Right lobe of liver (tissue), 6 donors: Measurements from ENCODE around the gene TMEM175. TPM values are rescaled to one million over a fixed set of nuclear protein-coding genes. Genes with fewer than 3 reads are reported as not detected.

ENCODE experiments used
- ATAC-seq, 4 donors: fragments of 200-7000 bp; cut with Tn5 transposase; one replicate each; pipeline ENCODE4 v1.9.1; 2020; ENCODE audit warnings: mild to moderate bottlenecking in 4 of 4, moderate library complexity in 4 of 4
- DNase-seq, 3 donors: peaks; one replicate each; pipeline ENCODE4 v3.0.0-alpha.2; 2020
- H3K27ac ChIP-seq, 3 donors: fragments of 200-600 bp; one replicate each; pipeline ENCODE4 v1.8.0; 2022
- H3K27me3 ChIP-seq, 2 donors: fragments of 200-600 bp; one replicate each; pipeline ENCODE4 v1.8.0; 2022
- H3K36me3 ChIP-seq, 4 donors: fragments of 200-600 bp; sonication (generic) in 1 of 4; one replicate each; pipeline versions ENCODE4 v1.5.1 to v1.8.0; 2017 to 2022; ENCODE audit warnings: control low read depth in 1 of 4
- H3K4me1 ChIP-seq, 4 donors: fragments of 200-600 bp; sonication (generic) in 1 of 4; one replicate each; pipeline versions ENCODE4 v1.5.1 to v1.8.0; 2017 to 2022; ENCODE audit warnings: control low read depth in 1 of 4
- H3K4me3 ChIP-seq, 3 donors: fragments of 200-600 bp; one replicate each; pipeline ENCODE4 v1.8.0; 2022
- H3K9me3 ChIP-seq, 4 donors: fragments of 200-600 bp; sonication (generic) in 1 of 4; one replicate each; pipeline versions ENCODE4 v1.5.1 to v1.8.0; 2017 to 2022; ENCODE audit warnings: control low read depth in 1 of 4
- CTCF ChIP-seq, 4 donors: fragments of 200-600 bp in 3 of 4; fragments of 450-650 bp in 1 of 4; IDR thresholded peaks; one replicate each; pipeline versions ENCODE4 v1.5.1 to v1.8.0; 2016 to 2022; ENCODE audit warnings: antibody characterized with exemption in 4 of 4, mild to moderate bottlenecking in 2 of 4
- POLR2A ChIP-seq: fragments of 450-650 bp; IDR thresholded peaks from one replicate; pipeline ENCODE4 v1.6.1; 2017; ENCODE audit warnings: antibody characterized with exemption, mild to moderate bottlenecking
- WGBS: methylation state at CpG from one replicate; pipeline ENCODE4 v1.1.6; 2018; ENCODE audit warnings: low coverage, low lambda C conversion rate; ENCODE audit not compliant: insufficient coverage; ENCODE audit errors: missing lambda C conversion rate; 5-methylcytosine and 5-hydroxymethylcytosine counted together
- intact Hi-C, 2 donors: fragments of 100-400 bp; cut with DNase I; formaldehyde crosslinking; loops; one replicate each; pipeline versions ENCODE4 v1.11.2 to v1.14.1; 2022
- total RNA-seq, 6 experiments: library from RNA; depleted of rRNA in 2 of 6; stranded (reverse); fragments of >200 nt in 2 of 6; fragmentation: NEBNext Ultra II Directional in 3 of 6; extraction: Animal tissue kit (Norgen Biotek cat#: 25700) in 3 of 6; gene quantifications; one replicate each; pipeline versions ENCODE4 v1.1.0 to v1.2.4, GENCODE V29; 2016 to 2023
- donor health status: DM: no; HTN: yes; CAD: no.
- donor health status: DM: no; HTN: no; CAD: no.
- donor health status: DM: no; HTN: no; CAD: no.
- donor health status: DM: no; HTN: yes; CAD: no.
- donor health status: DM: no; HTN: yes; CAD: no.

Gene TMEM175
- total RNA-seq, 6 experiments from 2014 or later: 22.0 to 31.8 (median 23.6) TPM

- H3K9me3 ChIP-seq: no peaks in the 10 kb centered on the region
- ATAC-seq: no peak
- H3K4me3 ChIP-seq: no peak overlapping the region
- DNase-seq: no peak
- no peaks in the 10 kb centered on the region for H3K36me3 ChIP-seq
- intact Hi-C loops: no loop called here
- no peaks in the 10 kb centered on the region for H3K27me3 ChIP-seq
- no peak for TF ChIP-seq CTCF (IDR thresholded peaks at IDR 0.05)
- TF ChIP-seq POLR2A: no peak
- no peak overlapping the region for H3K27ac ChIP-seq
- peaks cover 0 to 16% (median 8%) of the 10 kb centered on the region in 4 donors for H3K4me1 ChIP-seq
- no CpG with 5 or more reads among the region's 17 CpGs for WGBS
These were observed 50.0 kb downstream of the TMEM175 start for GRCh38 chr4:982291-982690.

GRCh38 chr4:982814-983213 is 50.6 kb downstream of the TMEM175 start:
- DNase-seq: no peak
- Histone ChIP-seq H3K4me3 (no peak overlapping the region), H3K4me1 (peaks cover 0 to 21% (median 8%) of the 10 kb centered on the region in 4 donors), H3K27me3 (no peaks in the 10 kb centered on the region), H3K36me3 (no peaks in the 10 kb centered on the region), H3K9me3 (no peaks in the 10 kb centered on the region), H3K27ac (no peak overlapping the region)
- intact Hi-C loops: no loop called here
- no peak for ATAC-seq
- TF ChIP-seq POLR2A (no peak), CTCF (IDR thresholded peaks at IDR 0.05) (no peak)
- WGBS: 94% methylated on average over 15 of the region's 15 CpGs

GRCh38 chr4:984336-985054 is 52.2 kb downstream of the TMEM175 start:
- TF ChIP-seq POLR2A: no peak
- no peak for TF ChIP-seq CTCF (IDR thresholded peaks at IDR 0.05)
- peak overlapping the region in 2 of 3 donors; percentile 28 to 34 for H3K4me3 ChIP-seq
- peaks cover 0 to 2% (median 0%) of the 10 kb centered on the region in 4 donors for H3K36me3 ChIP-seq
- DNase-seq (no peak), ATAC-seq (peak in 2 of 4 donors; percentile 17 to 21)
- H3K27me3 ChIP-seq: no peaks in the 10 kb centered on the region
- H3K4me1 ChIP-seq: peaks cover 0 to 23% (median 8%) of the 10 kb centered on the region in 4 donors
- peak overlapping the region in 1 of 3 donors; percentile 15 for H3K27ac ChIP-seq
- no peaks in the 10 kb centered on the region for H3K9me3 ChIP-seq
- intact Hi-C loops: no loop called here
- 37% methylated on average over 15 of the region's 15 CpGs for WGBS

GRCh38 chr4:985123-985830 is 53.0 kb downstream of the TMEM175 start:
- 34% methylated on average over 11 of the region's 23 CpGs for WGBS
- Histone ChIP-seq H3K36me3 (peaks cover 0 to 5% (median 1%) of the 10 kb centered on the region in 4 donors), H3K27ac (peak overlapping the region in 1 of 3 donors; percentile 15), H3K4me1 (peaks cover 0 to 23% (median 8%) of the 10 kb centered on the region in 4 donors), H3K27me3 (no peaks in the 10 kb centered on the region), H3K4me3 (peak overlapping the region in 2 of 3 donors; percentile 28 to 34), H3K9me3 (no peaks in the 10 kb centered on the region)
- TF ChIP-seq POLR2A (peak; percentile 50), CTCF (IDR thresholded peaks at IDR 0.05) (peak in 1 of 4 donors; percentile 7)
- DNase-seq: peak; percentile 87 to 91 (median 90)
- intact Hi-C loops: no loop called here
- peak; percentile 68 to 82 (median 74) for ATAC-seq
